Mesendoderm (in vitro differentiated cells): ENCODE results near the gene HAL.

Experiments
- DNase-seq: peaks from one replicate; pipeline ENCODE4 v3.0.0; 2013
- H2AK5ac ChIP-seq: 2 replicates; pipeline ENCODE4 v1.6.1; 2013; ENCODE audit warnings: low read length, inconsistent platforms
- H2BK120ac ChIP-seq: 2 replicates; pipeline ENCODE4 v1.6.1; 2013; ENCODE audit warnings: low read depth, mild to moderate bottlenecking, low read length, moderate library complexity, mixed read lengths
- H2BK15ac ChIP-seq: replicated peaks from 2 replicates; pipeline ENCODE4 v1.6.1; 2013; ENCODE audit warnings: low read depth, mild to moderate bottlenecking, moderate library complexity
- H2BK5ac ChIP-seq: 2 replicates; pipeline ENCODE4 v1.6.1; 2013; ENCODE audit warnings: low read length, inconsistent platforms
- H3K18ac ChIP-seq: 2 replicates; pipeline ENCODE4 v1.6.1; 2013; ENCODE audit warnings: mild to moderate bottlenecking, low read length, mixed read lengths
- H3K23ac ChIP-seq: one replicate; pipeline ENCODE4 v1.6.1; 2013; ENCODE audit warnings: low read length
- H3K27ac ChIP-seq: 2 replicates; pipeline ENCODE4 v1.5.1; 2013; ENCODE audit warnings: low read depth, mild to moderate bottlenecking, inconsistent platforms, low read length, moderate library complexity
- H3K27me3 ChIP-seq: 2 replicates; pipeline ENCODE4 v1.6.1; 2013; ENCODE audit warnings: low read length, control low read depth, mild to moderate bottlenecking, inconsistent platforms; ENCODE audit not compliant: insufficient read depth, poor library complexity
- H3K36me3 ChIP-seq: 2 replicates; pipeline ENCODE4 v1.6.1; 2013; ENCODE audit warnings: low read length, inconsistent platforms; ENCODE audit not compliant: control insufficient read depth, insufficient read depth
- H3K4ac ChIP-seq: one replicate; pipeline ENCODE4 v1.6.1; 2013; ENCODE audit warnings: low read depth, mild to moderate bottlenecking, low read length, moderate library complexity
- H3K4me1 ChIP-seq: 2 replicates; pipeline ENCODE4 v1.6.1; 2013; ENCODE audit warnings: low read depth, low read length, inconsistent platforms; ENCODE audit not compliant: control insufficient read depth
- H3K4me2 ChIP-seq: 2 replicates; pipeline ENCODE4 v1.6.1; 2013; ENCODE audit warnings: low read length
- H3K4me3 ChIP-seq: 2 replicates; pipeline ENCODE4 v1.5.1; 2013; ENCODE audit warnings: mild to moderate bottlenecking, low read length
- H3K56ac ChIP-seq: one replicate; pipeline ENCODE4 v1.6.1; 2013; ENCODE audit warnings: low read length
- H3K79me1 ChIP-seq: 2 replicates; pipeline ENCODE4 v1.6.1; 2013; ENCODE audit warnings: low read length, inconsistent platforms
- H3K79me2 ChIP-seq: 2 replicates; pipeline ENCODE4 v1.6.1; 2013; ENCODE audit warnings: mild to moderate bottlenecking, low read length; ENCODE audit not compliant: control insufficient read depth, insufficient read depth
- H3K9ac ChIP-seq: 2 replicates; pipeline ENCODE4 v1.6.1; 2013; ENCODE audit warnings: low read length, inconsistent platforms
- H4K5ac ChIP-seq: one replicate; pipeline ENCODE4 v1.6.1; 2013; ENCODE audit warnings: low read length
- H4K8ac ChIP-seq: one replicate; pipeline ENCODE4 v1.6.1; 2013; ENCODE audit warnings: low read depth, mild to moderate bottlenecking, control low read depth, low read length, moderate library complexity
- WGBS: extraction: QIAGEN DNeasy Blood & Tissue Kit; methylation state at CpG from one replicate; pipeline ENCODE4 v1.1.7; 2013; ENCODE audit warnings: low lambda C conversion rate, missing lambda C conversion rate; ENCODE audit not compliant: insufficient coverage; ENCODE audit errors: extremely low coverage; 5-methylcytosine and 5-hydroxymethylcytosine counted together

HAL gene

DNA sequence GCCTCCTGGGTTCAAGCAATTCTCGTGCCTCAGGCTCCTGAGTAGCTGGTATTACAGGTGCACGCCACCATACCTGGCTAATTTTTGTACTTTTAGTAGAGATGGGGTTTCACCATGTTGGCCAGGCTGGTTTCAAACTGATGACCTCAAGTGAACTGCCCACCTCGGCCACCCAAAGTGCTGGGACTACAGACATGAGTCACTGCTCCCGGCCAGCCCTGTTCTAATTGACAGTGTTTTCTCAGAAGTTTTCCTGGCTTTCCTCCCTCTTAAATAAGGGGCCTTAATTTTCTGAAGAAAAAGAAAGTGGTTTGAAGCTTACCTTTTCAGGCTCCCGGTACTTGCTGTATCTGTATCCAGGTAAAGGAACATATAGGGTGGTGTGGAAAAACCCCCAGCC, 1.7 kb downstream of the HAL start:
- H3K79me2 ChIP-seq = no peaks in the 10 kb centered on the region
- no peak overlapping the region for H3K9ac ChIP-seq
- H3K36me3 ChIP-seq = no peaks in the 10 kb centered on the region
- no peaks in the 10 kb centered on the region for H3K4me1 ChIP-seq
- no peak overlapping the region for H2BK120ac ChIP-seq
- H3K27me3 ChIP-seq = no peaks in the 10 kb centered on the region
- H3K4ac ChIP-seq = no peak overlapping the region
- no peak overlapping the region for H4K5ac ChIP-seq
- H2BK15ac ChIP-seq = no peak overlapping the region
- no CpG with 5 or more reads among the region's 5 CpGs for WGBS
- H3K18ac ChIP-seq = no peak overlapping the region
- no peak overlapping the region for H4K8ac ChIP-seq
- no peak overlapping the region for H3K4me3 ChIP-seq
- no peak overlapping the region for H2BK5ac ChIP-seq
- H3K56ac ChIP-seq = no peak overlapping the region
- H3K23ac ChIP-seq = no peak overlapping the region
- H3K79me1 ChIP-seq = no peaks in the 10 kb centered on the region
- H3K4me2 ChIP-seq = no peak overlapping the region
- H2AK5ac ChIP-seq = no peak overlapping the region
- no peak overlapping the region for H3K27ac ChIP-seq
- DNase-seq = no peak

DNA sequence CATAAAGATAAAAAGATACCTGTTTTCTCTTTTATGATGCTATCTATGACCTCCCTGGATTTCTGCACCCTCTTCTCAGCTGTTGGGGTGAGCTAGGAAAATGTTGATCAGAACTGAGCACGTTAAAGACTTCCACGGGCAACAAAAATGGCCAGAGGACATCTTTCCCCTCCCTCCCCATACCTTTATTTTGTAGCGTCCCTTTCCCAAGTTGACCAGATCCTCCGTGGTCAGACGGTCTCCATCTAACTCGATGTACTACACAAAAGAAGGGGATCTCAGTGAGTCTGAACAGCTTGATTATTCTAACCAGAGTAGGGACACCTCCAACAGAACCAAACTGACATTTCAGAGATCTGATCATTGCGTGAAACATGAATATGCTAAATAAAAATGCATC, 2.2 kb downstream of the HAL start:
- Histone ChIP-seq H3K4ac (no peak overlapping the region), H3K27ac (no peak overlapping the region), H3K18ac (no peak overlapping the region), H3K27me3 (no peaks in the 10 kb centered on the region), H3K79me1 (no peaks in the 10 kb centered on the region), H3K79me2 (no peaks in the 10 kb centered on the region), H3K4me3 (no peak overlapping the region), H3K9ac (no peak overlapping the region), H3K4me1 (no peaks in the 10 kb centered on the region), H3K36me3 (no peaks in the 10 kb centered on the region), H2AK5ac (no peak overlapping the region), H4K5ac (no peak overlapping the region), H4K8ac (no peak overlapping the region), H3K4me2 (no peak overlapping the region), H2BK5ac (no peak overlapping the region), H3K23ac (no peak overlapping the region), H2BK15ac (no peak overlapping the region), H2BK120ac (no peak overlapping the region), H3K56ac (no peak overlapping the region)
- no CpG with 5 or more reads among the region's 7 CpGs for WGBS
- no peak for DNase-seq

DNA sequence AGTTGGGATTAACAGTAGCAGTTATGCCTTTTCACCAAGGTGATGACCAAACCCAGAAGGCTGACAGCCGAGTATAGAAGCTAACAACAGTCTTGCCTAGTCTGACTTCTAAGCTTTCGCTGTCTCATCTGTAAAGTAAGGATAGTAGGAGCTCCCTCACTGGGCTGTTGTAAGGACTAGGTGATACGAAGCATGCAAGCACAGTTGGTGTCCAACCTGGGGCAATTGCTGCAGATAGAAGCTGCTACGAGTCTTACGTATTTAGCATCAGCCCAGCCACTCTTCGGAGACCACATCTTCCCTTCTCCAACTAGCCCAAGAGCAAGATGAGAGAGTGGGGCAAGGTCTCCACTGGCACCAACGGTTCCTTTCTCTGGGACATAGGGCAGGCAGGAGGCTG, 6.0 kb downstream of the HAL start:
- no CpG with 5 or more reads among the region's 7 CpGs for WGBS
- H4K5ac ChIP-seq = no peak overlapping the region
- H3K23ac ChIP-seq = no peak overlapping the region
- H4K8ac ChIP-seq = no peak overlapping the region
- H3K4me1 ChIP-seq = no peaks in the 10 kb centered on the region
- no peak overlapping the region for H2BK15ac ChIP-seq
- H3K4me2 ChIP-seq = no peak overlapping the region
- no peak overlapping the region for H2AK5ac ChIP-seq
- H2BK5ac ChIP-seq = no peak overlapping the region
- H3K56ac ChIP-seq = no peak overlapping the region
- no peaks in the 10 kb centered on the region for H3K27me3 ChIP-seq
- no peaks in the 10 kb centered on the region for H3K79me2 ChIP-seq
- no peak for DNase-seq
- no peak overlapping the region for H3K9ac ChIP-seq
- no peak overlapping the region for H3K4me3 ChIP-seq
- no peak overlapping the region for H3K27ac ChIP-seq
- H3K79me1 ChIP-seq = no peaks in the 10 kb centered on the region
- no peak overlapping the region for H3K4ac ChIP-seq
- H3K36me3 ChIP-seq = no peaks in the 10 kb centered on the region
- no peak overlapping the region for H3K18ac ChIP-seq
- no peak overlapping the region for H2BK120ac ChIP-seq

DNA sequence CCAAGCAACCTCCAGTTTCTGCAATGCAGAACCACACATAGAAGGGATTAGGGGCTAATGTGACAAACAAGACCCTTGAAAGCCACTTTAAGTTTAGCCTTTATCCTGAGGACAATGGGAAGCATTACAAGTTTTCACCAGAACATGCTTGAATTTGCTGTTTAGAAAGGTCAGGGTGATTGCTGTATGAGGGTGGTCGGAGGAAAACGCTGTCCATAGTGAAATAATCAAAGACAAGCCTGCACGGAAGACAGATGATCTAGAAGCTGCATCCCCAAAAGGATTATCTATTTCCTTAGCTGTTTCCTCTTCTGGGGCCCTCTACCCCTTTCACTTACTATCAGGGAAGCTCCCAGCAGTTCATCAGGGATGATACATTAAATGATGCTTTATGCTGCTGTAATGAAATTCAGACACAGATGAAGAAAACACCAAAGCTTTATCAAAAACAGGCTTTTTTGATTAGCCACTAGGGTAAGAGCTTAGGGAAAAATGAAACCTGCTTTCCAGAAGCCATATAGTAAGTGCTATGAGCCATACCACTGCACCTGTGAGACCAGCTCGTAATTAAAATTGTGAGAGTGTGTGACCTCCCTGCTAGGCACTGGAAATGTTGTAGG, 6.5 kb downstream of the HAL start:
- Histone ChIP-seq H3K18ac (no peak overlapping the region), H3K4me3 (no peak overlapping the region), H3K79me2 (no peaks in the 10 kb centered on the region), H4K5ac (no peak overlapping the region), H3K27ac (no peak overlapping the region), H3K36me3 (no peaks in the 10 kb centered on the region), H4K8ac (no peak overlapping the region), H2BK15ac (no peak overlapping the region), H3K4ac (no peak overlapping the region), H3K9ac (no peak overlapping the region), H3K56ac (no peak overlapping the region), H3K4me2 (no peak overlapping the region), H3K4me1 (no peaks in the 10 kb centered on the region), H3K27me3 (no peaks in the 10 kb centered on the region), H2BK5ac (no peak overlapping the region), H3K79me1 (no peaks in the 10 kb centered on the region), H3K23ac (no peak overlapping the region), H2BK120ac (no peak overlapping the region), H2AK5ac (no peak overlapping the region)
- no CpG with 5 or more reads among the region's 4 CpGs for WGBS
- DNase-seq = no peak

DNA sequence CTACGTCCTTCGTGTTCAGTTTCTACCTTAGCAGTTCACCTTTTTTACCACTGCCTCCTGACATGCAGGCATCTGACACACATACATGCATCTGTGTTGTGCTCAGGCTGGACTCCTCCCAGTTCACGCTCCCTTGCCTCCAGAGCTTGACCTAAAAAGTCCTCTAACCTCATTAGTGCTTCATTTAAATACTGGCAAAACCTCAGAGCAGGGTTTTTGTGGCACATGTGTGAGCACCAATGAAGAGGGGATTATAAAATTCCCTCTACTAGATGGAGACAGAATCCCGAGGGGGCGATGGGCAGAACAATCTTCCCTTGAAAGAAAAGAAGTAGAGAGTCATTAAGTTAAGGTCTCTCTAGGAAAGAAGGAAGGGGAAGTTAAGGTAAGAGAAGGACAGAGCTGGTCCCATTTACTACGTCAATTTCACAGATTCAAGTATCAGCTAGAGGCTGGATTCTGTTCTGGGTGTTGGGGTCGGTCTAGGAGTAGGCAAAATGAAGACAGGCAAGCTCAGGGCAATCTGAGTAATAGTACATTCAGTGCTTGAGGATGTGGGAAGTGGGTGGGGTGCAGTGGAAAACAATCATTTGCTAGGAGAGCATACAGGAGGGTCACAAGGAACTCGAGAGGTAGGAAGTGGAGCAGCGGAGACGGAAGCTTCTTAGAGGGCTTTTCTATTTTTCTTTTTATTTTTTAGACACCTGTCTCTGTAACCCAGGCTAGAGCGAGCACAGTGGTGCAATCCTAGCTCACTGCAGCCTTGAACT, 7.5 kb downstream of the HAL start:
- no peak overlapping the region for H3K56ac ChIP-seq
- H2BK15ac ChIP-seq = no peak overlapping the region
- no peaks in the 10 kb centered on the region for H3K79me2 ChIP-seq
- no peak overlapping the region for H2BK120ac ChIP-seq
- H4K8ac ChIP-seq = no peak overlapping the region
- H3K23ac ChIP-seq = no peak overlapping the region
- H3K36me3 ChIP-seq = no peaks in the 10 kb centered on the region
- no peak overlapping the region for H3K27ac ChIP-seq
- H4K5ac ChIP-seq = no peak overlapping the region
- H3K18ac ChIP-seq = no peak overlapping the region
- H3K79me1 ChIP-seq = no peaks in the 10 kb centered on the region
- H2AK5ac ChIP-seq = no peak overlapping the region
- H3K4me1 ChIP-seq = no peaks in the 10 kb centered on the region
- H3K4ac ChIP-seq = no peak overlapping the region
- no peak for DNase-seq
- no peak overlapping the region for H3K4me3 ChIP-seq
- H3K27me3 ChIP-seq = no peaks in the 10 kb centered on the region
- no peak overlapping the region for H3K9ac ChIP-seq
- H2BK5ac ChIP-seq = no peak overlapping the region
- H3K4me2 ChIP-seq = no peak overlapping the region
- no CpG with 5 or more reads among the region's 11 CpGs for WGBS
